Measurements from ENCODE around the gene BPTF. TPM values are rescaled to one million over a fixed set of nuclear protein-coding genes. Genes with fewer than 3 reads are reported as not detected.
"Not testable (repeated sequence)": the region's sequence is repeated elsewhere in the genome, so short reads cannot be mapped to it uniquely, and the experiment has no call there.

BPTF gene
- total RNA-seq, 1 donor from 2014 or later: 135 TPM

- no peak for TF ChIP-seq CTCF (conservative IDR thresholded peaks at IDR 0.05)
- no peak overlapping the region for H3K4me3 Mint-ChIP-seq
- H3K4me1 Mint-ChIP-seq (ENCODE audit: unreplicated experiment): no peaks in the 10 kb centered on the region
- DNase-seq (ENCODE audit: extremely low spot score, unreplicated experiment): no peak
- H3K27ac Mint-ChIP-seq: no peak overlapping the region
- H3K36me3 Mint-ChIP-seq: no peaks in the 10 kb centered on the region
- no peaks in the 10 kb centered on the region for H3K9me3 Mint-ChIP-seq
- no peaks in the 10 kb centered on the region for H3K27me3 Mint-ChIP-seq
Measured at GRCh38 chr17:67818110-67819002, 6.9 kb upstream of the BPTF start.

- H3K27me3 Mint-ChIP-seq: no peaks in the 10 kb centered on the region
- H3K4me3 Mint-ChIP-seq: no peak overlapping the region
- H3K36me3 Mint-ChIP-seq: no peaks in the 10 kb centered on the region
- H3K9me3 Mint-ChIP-seq: no peaks in the 10 kb centered on the region
- H3K4me1 Mint-ChIP-seq (ENCODE audit: unreplicated experiment): no peaks in the 10 kb centered on the region
- DNase-seq (ENCODE audit: extremely low spot score, unreplicated experiment): no peak
- no peak overlapping the region for H3K27ac Mint-ChIP-seq
- no peak for TF ChIP-seq CTCF (conservative IDR thresholded peaks at IDR 0.05)
Measured at GRCh38 chr17:67819722-67820121, 5.6 kb upstream of the BPTF start.

- Mint-ChIP-seq H3K4me3 (no peak overlapping the region), H3K27me3 (no peaks in the 10 kb centered on the region), H3K4me1 (ENCODE audit: unreplicated experiment) (no peaks in the 10 kb centered on the region), H3K9me3 (no peaks in the 10 kb centered on the region), H3K36me3 (no peaks in the 10 kb centered on the region), H3K27ac (no peak overlapping the region)
- TF ChIP-seq CTCF (conservative IDR thresholded peaks at IDR 0.05): no peak
- no peak for DNase-seq (ENCODE audit: extremely low spot score, unreplicated experiment)
Measured at GRCh38 chr17:67821871-67822367, 3.4 kb upstream of the BPTF start.

- DNase-seq (ENCODE audit: extremely low spot score, unreplicated experiment): peak; percentile 73
- Mint-ChIP-seq H3K4me1 (ENCODE audit: unreplicated experiment) (peaks cover 22% of the 10 kb centered on the region), H3K4me3 (peak overlapping the region; percentile 99), H3K27ac (peak overlapping the region; percentile 96)
- not testable (repeated sequence) for H3K9me3 Mint-ChIP-seq, H3K27me3 Mint-ChIP-seq, H3K36me3 Mint-ChIP-seq
Measured at GRCh38 chr17:67825627-67826601, 611 bp downstream of the BPTF start.

- TF ChIP-seq CTCF (conservative IDR thresholded peaks at IDR 0.05): no peak
- H3K4me1 Mint-ChIP-seq (ENCODE audit: unreplicated experiment): peaks cover 32% of the 10 kb centered on the region
- DNase-seq (ENCODE audit: extremely low spot score, unreplicated experiment): no peak
- H3K9me3 Mint-ChIP-seq: no peaks in the 10 kb centered on the region
- peak overlapping the region; percentile 66 for H3K4me3 Mint-ChIP-seq
- peak overlapping the region; percentile 58 for H3K27ac Mint-ChIP-seq
- no peaks in the 10 kb centered on the region for H3K27me3 Mint-ChIP-seq
- peaks cover 12% of the 10 kb centered on the region for H3K36me3 Mint-ChIP-seq
Measured at GRCh38 chr17:67829331-67829730, 4.0 kb downstream of the BPTF start.

All from type B pancreatic cell (in vitro differentiated cells).